ENCODE results near the gene MYLK2.

- TF ChIP-seq POLR2A (IDR thresholded peaks at IDR 0.05) (no peak), EP300 (IDR thresholded peaks at IDR 0.05) (no peak), CTCF (IDR thresholded peaks at IDR 0.05) (peak; percentile 12 to 86), POLR2AphosphoS5 (IDR thresholded peaks at IDR 0.05) (no peak)
These were observed 14.2 kb downstream of the MYLK2 start for GRCh38 chr20:31833130-31833930.
